Measurements from ENCODE around the gene CDK14.

DNA sequence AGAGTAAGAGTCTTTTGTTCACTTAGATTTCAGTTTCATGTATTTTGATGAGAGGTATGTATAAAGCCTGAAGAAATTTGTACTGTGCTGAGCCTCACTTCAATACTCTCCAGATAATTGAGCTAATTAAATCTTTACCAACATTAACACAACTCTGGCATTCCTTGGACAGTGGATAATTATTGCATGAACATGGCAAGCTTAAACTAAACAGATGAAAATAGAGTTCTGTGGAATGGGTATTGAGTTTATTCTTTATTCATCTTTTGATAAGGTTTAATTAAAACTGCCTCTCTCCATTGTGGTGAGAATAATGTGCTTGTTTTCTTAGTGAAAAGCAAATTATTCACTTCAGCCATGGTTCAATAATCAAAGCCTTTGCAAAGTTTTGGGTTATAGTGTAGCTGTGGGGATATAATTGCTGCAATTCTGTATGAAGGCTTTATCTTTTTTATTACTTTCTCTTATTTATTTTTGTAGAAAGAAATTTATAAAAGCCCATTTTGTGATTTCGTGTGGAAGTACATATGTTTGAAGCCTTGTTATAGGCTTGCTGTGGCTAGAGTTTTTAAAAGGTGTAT lies 541.8 kb downstream of the CDK14 start:
- TF ChIP-seq POLR2A (IDR thresholded peaks at IDR 0.05; ENCODE audit: low read depth, low read length): no peak
- no peak for TF ChIP-seq POLR2AphosphoS5 (IDR thresholded peaks at IDR 0.05; ENCODE audit: low read depth, low read length)
